Parathyroid adenoma (tissue), 2 donors: ENCODE data around the gene LHX4.

Source experiments
- H2AFZ ChIP-seq: fragments of 300-600 bp; sonication (generic); one replicate; pipeline ENCODE4 v1.7.0; 2017; ENCODE audit warnings: antibody characterized with exemption, mild to moderate bottlenecking
- H3K27ac ChIP-seq: fragments of 300-600 bp; sonication (generic); one replicate; pipeline ENCODE4 v1.7.0; 2017
- H3K27me3 ChIP-seq: fragments of 300-600 bp; sonication (generic); one replicate; pipeline ENCODE4 v1.7.0; 2017; ENCODE audit warnings: low read length; ENCODE audit not compliant: control insufficient read depth, insufficient read depth
- H3K36me3 ChIP-seq: fragments of 300-600 bp; sonication (generic); one replicate; pipeline ENCODE4 v1.7.0; 2017; ENCODE audit warnings: low read length; ENCODE audit not compliant: control insufficient read depth, insufficient read depth
- H3K4me1 ChIP-seq: fragments of 300-600 bp; sonication (generic); one replicate; pipeline ENCODE4 v1.7.0; 2017; ENCODE audit warnings: control low read depth
- H3K4me2 ChIP-seq: fragments of 300-600 bp; sonication (generic); one replicate; pipeline ENCODE4 v1.7.0; 2017; ENCODE audit warnings: low read length
- H3K4me3 ChIP-seq: fragments of 300-600 bp; sonication (generic); one replicate; pipeline ENCODE4 v1.7.0; 2017; ENCODE audit warnings: low read depth, low read length
- H3K79me2 ChIP-seq: fragments of 300-600 bp; sonication (generic); one replicate; pipeline ENCODE4 v1.7.0; 2017; ENCODE audit warnings: control low read depth
- H3K9ac ChIP-seq: fragments of 300-600 bp; sonication (generic); one replicate; pipeline ENCODE4 v1.7.0; 2017; ENCODE audit warnings: mild to moderate bottlenecking
- H3K9me3 ChIP-seq: fragments of 300-600 bp; sonication (generic); one replicate; pipeline ENCODE4 v1.7.0; 2017; ENCODE audit warnings: low read length; ENCODE audit not compliant: control insufficient read depth
- CTCF ChIP-seq: fragments of 300-600 bp; sonication (generic); IDR thresholded peaks from one replicate; pipeline ENCODE4 v1.7.0; 2017; ENCODE audit warnings: antibody characterized with exemption, mild to moderate bottlenecking
- donor health status: primary hyperparathyroidism.

Gene LHX4

GRCh38 chr1:180219776-180220175 lies 10.3 kb upstream of the LHX4 start:
- H3K9me3 ChIP-seq: no peaks in the 10 kb centered on the region
- no peak overlapping the region for H3K27ac ChIP-seq
- H3K36me3 ChIP-seq: no peaks in the 10 kb centered on the region
- H3K27me3 ChIP-seq: no peaks in the 10 kb centered on the region
- H3K4me2 ChIP-seq: no peak overlapping the region
- no peaks in the 10 kb centered on the region for H3K79me2 ChIP-seq
- TF ChIP-seq CTCF: no peak
- H3K9ac ChIP-seq: no peak overlapping the region
- H3K4me3 ChIP-seq: no peak overlapping the region
- H2AFZ ChIP-seq: no peak overlapping the region
- H3K4me1 ChIP-seq: no peaks in the 10 kb centered on the region

GRCh38 chr1:180221462-180221861 lies 8.6 kb upstream of the LHX4 start:
- Histone ChIP-seq H3K9ac (no peak overlapping the region), H2AFZ (no peak overlapping the region), H3K27me3 (no peaks in the 10 kb centered on the region), H3K9me3 (no peaks in the 10 kb centered on the region), H3K4me3 (no peak overlapping the region), H3K79me2 (no peaks in the 10 kb centered on the region), H3K27ac (no peak overlapping the region), H3K4me2 (no peak overlapping the region), H3K4me1 (no peaks in the 10 kb centered on the region), H3K36me3 (no peaks in the 10 kb centered on the region)
- no peak for TF ChIP-seq CTCF

- Histone ChIP-seq H3K79me2 (no peaks in the 10 kb centered on the region), H3K4me2 (no peak overlapping the region), H3K36me3 (no peaks in the 10 kb centered on the region), H3K4me1 (no peaks in the 10 kb centered on the region), H3K9me3 (no peaks in the 10 kb centered on the region), H3K9ac (no peak overlapping the region), H3K27ac (no peak overlapping the region), H3K27me3 (no peaks in the 10 kb centered on the region), H2AFZ (no peak overlapping the region), H3K4me3 (no peak overlapping the region)
- TF ChIP-seq CTCF: no peak
Measured at GRCh38 chr1:180224902-180225301, 5.2 kb upstream of the LHX4 start.

DNA sequence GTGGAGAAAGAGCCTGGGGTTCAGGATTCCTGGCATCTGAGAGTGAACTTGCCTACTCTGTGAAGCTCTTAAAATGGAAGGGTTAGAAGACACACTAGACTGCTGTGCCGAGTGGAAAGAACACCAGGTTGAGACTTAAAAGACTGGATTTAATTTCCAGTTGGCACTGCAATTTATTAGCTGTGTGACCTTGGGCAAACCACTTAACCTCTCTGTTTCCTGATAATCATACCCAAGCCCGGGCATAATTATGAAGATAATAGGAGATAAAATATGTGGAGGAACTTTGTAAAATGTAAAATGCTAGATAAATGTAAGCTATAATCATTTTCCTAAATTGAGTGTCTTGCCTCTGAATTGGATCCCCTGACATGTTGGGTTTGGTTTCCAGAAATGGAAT lies 4.7 kb upstream of the LHX4 start:
- Histone ChIP-seq H3K27me3 (peaks cover 3% of the 10 kb centered on the region), H3K9me3 (no peaks in the 10 kb centered on the region), H3K4me1 (no peaks in the 10 kb centered on the region), H3K4me2 (no peak overlapping the region), H3K36me3 (no peaks in the 10 kb centered on the region), H3K9ac (no peak overlapping the region), H3K27ac (no peak overlapping the region), H2AFZ (no peak overlapping the region), H3K4me3 (no peak overlapping the region), H3K79me2 (no peaks in the 10 kb centered on the region)
- TF ChIP-seq CTCF: no peak

GRCh38 chr1:180227861-180228647 lies 2.0 kb upstream of the LHX4 start:
- Histone ChIP-seq H3K4me1 (no peaks in the 10 kb centered on the region), H3K27ac (no peak overlapping the region), H3K9ac (no peak overlapping the region), H3K4me2 (no peak overlapping the region), H3K4me3 (no peak overlapping the region), H3K79me2 (no peaks in the 10 kb centered on the region), H2AFZ (no peak overlapping the region), H3K36me3 (no peaks in the 10 kb centered on the region), H3K27me3 (peaks cover 4% of the 10 kb centered on the region), H3K9me3 (no peaks in the 10 kb centered on the region)
- TF ChIP-seq CTCF: no peak
